SU-DHL-6 (cell line): Measurements from ENCODE around the gene ANO10.

Source experiments
- EZH2phosphoT487 ChIP-seq: fragments of 200-600 bp; sonication (generic), shearing (Covaris generic); conservative IDR thresholded peaks from 2 replicates; pipeline ENCODE4 v1.6.1; 2018; ENCODE audit warnings: mild to moderate bottlenecking, antibody characterized with exemption, low read length, moderate library complexity, mixed read lengths
- TF ChIP-seq, protein P1 (sequence below): fragments of 200-600 bp; sonication (generic); IDR thresholded peaks from one replicate; pipeline ENCODE4 v1.5.1; 2017; ENCODE audit warnings: antibody characterized with exemption, mild to moderate bottlenecking, low read length, moderate library complexity; ENCODE audit not compliant: insufficient read depth, poor library complexity, severe bottlenecking

DNA sequence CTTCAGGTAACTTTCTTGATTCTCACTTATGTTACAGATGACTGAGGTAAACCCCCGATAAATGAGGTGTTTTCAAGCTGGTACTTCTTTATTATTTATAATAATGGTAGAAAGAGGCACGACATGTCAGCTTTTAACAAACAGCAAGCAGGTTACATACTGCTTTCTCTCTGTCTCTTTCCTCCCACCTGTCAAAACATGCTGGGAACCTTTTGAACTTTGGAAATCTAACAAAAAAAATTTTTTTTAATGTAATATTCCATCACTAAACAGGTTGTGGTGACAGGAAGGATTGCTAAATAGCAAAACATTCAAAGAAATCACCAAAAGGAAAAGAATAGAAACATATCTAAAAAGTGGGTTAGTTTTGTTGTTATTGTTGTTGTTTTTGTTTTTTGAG lies 48.2 kb downstream of the ANO10 start:
- TF ChIP-seq, protein P1, sequence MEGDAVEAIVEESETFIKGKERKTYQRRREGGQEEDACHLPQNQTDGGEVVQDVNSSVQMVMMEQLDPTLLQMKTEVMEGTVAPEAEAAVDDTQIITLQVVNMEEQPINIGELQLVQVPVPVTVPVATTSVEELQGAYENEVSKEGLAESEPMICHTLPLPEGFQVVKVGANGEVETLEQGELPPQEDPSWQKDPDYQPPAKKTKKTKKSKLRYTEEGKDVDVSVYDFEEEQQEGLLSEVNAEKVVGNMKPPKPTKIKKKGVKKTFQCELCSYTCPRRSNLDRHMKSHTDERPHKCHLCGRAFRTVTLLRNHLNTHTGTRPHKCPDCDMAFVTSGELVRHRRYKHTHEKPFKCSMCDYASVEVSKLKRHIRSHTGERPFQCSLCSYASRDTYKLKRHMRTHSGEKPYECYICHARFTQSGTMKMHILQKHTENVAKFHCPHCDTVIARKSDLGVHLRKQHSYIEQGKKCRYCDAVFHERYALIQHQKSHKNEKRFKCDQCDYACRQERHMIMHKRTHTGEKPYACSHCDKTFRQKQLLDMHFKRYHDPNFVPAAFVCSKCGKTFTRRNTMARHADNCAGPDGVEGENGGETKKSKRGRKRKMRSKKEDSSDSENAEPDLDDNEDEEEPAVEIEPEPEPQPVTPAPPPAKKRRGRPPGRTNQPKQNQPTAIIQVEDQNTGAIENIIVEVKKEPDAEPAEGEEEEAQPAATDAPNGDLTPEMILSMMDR: no peak
- no peak for TF ChIP-seq EZH2phosphoT487
